Fibroblast of skin of left quadriceps (primary cell): ENCODE measurements around the gene AK2.
A peak's percentile ranks its signal among the peaks of the same experiment; 100 is the strongest.

Experiments used
- DNase-seq, 2 experiments: peaks; one replicate each; pipeline ENCODE4 v3.0.0-alpha.2; 2013; ENCODE audit warnings: low read depth in 2 of 2

The AK2 gene

DNA sequence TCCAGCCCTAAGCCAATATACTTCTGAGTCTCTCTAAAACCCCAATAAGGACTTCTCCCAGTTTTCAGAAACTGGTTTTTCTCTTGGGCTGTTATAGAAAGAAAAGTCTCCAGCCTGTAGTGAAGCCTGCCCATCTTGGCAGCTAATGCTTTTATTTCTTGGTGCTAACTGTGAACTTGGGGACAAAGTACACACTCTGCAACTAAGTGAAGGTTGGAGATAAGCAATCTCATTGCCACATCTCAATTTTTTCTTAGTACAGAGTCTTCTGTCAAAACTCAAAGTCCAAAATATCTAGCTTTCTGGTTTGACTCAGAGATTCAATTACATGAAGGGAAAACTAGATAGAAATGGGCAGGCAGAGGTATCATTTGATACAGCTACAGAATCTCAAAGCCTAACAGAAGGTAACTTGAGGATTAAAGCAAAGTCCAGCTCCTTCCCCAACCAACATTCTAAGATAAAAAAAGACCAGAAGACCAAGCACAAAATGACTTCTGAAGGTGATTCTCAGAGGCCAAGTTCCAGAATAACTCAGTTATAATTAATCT, 14.0 kb downstream of the AK2 start:
- DNase-seq, result no peak

DNA sequence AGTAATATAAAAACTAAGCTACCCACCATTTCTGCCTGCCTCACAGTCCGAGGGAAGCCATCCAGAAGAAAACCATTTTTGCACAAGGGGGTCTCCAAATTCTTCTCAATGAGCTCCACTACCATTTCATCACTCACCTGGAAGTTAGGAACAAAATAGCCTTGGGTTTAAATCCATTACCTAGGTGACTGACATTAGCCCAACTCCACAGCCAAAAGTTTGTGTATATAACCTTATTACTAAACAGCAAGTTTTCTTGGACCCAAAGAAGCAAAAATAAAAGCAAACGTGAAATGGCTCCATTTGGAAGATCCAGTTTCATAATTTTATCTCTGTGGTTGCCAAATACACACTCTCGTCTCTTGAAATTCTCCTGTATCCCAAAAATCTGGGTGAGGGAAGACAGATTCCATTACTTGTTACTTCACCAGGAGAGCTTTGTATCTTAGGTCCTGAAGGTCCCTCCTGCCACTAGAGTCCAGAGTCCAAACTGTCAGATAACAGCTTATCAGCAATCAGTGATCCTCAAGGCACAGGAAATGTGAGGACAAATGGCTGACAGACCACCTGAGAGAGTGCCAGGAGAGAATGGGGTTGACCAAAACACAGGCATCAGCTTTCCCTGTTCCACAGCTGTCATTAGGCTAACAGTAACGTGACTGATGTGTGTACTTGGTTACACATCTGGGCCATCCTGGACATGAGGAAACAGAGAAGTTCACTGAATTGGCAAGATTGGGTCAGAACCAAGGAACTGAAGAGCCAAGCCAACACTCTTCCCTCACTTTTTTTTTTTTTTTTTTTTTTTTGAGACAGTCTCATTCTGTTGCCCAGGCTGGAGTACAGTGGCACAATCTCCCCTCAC, 14.9 kb downstream of the AK2 start:
- no peak for DNase-seq

DNA sequence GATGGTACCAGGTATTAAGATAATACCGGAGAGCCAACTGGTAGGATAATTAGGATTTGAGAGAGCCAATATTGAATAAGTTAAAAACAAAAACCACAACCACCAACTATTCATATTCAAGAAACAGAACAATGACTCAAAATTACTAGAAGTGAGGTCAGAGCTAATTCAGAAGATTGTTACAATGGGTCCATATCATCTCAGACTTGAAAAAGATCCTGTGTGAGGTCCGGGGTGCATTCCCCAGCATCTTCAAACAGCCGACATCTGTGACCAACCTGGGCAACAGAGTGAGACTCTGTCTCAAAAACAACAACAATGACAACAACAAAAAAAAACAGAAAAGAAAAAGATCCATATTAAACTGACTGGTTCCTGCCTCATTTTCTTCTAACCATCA, 18.6 kb downstream of the AK2 start:
- DNase-seq, result no peak

DNA sequence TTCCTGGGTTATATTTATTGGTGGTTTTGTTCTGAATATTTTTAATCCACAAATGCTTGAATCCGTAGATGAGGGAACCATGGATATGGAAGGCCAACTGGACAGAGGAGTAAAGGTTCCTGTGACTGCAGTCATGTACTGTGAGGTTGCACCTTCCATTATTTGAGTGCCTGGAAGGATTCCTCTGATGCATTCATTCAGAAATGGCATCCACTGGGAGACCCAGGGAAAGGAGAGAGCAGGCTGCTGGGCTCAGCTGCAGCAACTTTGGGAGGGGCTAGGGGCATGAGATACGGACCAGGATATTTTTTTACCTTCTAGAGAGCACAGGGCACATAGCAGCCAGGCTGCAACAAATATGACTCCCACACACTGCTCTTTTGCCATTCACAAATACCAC, 19.5 kb downstream of the AK2 start:
- DNase-seq, result no peak

DNA sequence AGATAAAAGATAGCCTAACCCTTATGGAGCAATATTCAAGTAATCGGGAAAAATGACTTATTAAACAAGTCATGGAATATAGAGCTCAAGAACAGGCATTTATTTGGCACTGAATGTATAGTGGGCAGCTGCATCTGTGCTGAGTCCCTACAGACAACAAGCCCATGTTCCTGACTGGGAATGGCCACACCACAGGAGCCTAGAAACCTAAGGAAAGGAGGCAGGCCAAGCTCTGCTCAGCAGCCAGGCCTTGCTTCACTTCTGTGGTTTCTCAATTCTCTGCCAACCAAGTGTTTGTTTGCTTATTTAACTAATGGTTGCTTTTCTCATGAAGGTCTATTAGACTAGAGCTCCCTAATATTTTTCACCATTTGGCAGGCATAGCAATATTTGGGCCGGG, 21.5 kb downstream of the AK2 start:
- no peak for DNase-seq

DNA sequence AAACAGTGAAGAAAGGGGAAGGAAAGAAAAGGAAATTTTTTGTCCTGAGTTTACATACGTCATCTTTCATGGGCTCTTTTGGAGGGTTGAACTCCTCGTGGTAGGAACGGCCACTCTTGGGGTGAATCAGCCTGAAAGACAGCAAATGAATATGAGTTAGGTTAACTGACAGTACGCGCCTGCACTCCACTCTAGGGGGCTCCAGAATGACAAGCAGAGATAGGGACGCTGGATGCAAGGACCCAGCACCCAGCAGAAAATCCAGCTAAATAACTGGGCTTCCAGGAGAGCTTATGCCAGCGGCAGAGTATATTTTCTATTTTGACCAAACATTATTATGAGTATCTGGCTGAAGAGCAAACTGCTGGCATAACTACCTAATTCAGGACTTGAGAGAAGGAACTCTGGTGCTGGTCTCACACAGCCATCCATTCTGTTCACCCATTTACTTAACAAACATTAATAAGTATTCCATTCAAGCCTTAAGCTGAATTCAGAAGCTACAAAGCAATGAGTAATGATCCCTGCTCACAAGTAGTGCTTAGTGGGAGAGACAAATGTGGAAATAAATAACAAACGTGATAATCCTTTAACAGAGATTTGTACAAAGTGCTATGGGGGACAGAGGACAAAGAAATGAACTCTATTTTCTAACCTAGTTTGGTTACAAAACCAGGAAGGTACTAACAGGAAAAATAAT, 22.1 kb downstream of the AK2 start:
- no peak for DNase-seq

DNA sequence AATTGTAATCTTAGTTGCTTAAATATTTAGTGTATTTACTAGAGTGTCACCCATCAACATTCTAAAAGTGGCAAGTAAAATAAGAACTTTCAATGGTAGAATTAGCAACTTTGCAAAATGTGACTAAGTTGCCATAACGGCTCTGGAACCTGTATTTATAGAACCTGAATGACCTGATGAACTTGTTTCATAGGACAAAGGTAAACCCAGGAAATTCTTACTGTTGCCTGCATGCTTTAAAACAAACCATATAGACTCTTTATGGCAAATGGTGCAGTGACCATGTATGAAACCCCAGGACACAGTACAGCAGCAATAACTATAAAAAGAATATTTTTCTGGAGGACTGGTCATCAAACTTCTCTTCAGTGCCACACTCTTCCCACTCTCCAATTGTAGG, 22.9 kb downstream of the AK2 start:
- DNase-seq, result no peak

DNA sequence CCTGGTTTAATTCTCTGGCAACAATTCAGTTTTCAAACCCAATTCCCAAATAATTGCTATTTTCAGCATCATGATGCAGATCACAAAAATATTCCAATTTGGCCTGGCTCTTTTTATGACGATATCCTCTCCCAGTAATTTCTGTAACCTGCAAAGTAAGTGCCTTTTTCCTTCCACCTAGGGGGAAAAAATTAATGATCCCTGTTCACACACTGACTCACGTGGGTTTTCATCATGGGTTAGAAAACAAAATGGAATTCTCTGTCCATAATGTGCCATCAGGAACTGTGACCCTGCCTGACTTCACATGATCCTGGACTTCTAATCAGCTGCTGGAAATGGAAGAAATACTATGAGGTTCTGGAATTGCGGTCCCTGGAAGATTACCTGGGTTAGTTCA, 24.5 kb downstream of the AK2 start:
- DNase-seq, result no peak

DNA sequence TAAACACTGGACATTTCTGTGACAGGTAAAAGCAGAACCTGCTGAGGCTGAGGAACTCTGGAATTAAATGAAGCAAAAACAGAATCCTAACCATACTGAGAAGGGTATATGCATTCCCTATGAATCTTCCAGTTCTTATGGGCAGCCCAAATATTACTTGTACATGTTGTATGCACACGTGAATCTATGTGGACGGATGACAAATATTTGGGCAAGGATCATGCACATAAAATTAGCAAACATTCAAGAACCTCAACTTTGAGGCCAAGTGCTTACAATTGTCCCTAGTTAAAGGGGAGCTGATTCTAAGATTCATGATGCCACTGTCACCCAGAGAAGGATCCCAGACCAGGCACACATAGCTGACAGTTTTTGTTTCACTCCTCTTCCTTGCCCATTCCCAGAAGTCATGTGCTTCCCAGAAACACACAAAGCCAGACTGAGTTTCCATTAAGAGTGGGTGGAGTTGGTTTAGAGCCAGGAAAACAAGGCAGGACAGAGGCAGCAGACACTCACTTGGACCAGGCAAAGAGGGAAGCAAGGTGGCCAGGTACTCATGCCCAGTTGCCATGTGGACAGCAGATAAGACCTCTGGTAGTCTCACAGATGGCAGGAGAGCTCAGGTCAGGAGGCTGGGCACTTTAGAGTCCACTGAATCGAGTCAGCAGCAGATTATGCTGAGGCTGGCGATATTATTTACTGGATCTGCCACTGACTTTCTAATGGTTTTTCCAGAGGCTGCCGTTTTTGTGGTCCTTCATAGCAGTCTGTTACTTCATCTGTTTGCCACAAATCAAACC, 25.6 kb downstream of the AK2 start:
- DNase-seq, result no peak

DNA sequence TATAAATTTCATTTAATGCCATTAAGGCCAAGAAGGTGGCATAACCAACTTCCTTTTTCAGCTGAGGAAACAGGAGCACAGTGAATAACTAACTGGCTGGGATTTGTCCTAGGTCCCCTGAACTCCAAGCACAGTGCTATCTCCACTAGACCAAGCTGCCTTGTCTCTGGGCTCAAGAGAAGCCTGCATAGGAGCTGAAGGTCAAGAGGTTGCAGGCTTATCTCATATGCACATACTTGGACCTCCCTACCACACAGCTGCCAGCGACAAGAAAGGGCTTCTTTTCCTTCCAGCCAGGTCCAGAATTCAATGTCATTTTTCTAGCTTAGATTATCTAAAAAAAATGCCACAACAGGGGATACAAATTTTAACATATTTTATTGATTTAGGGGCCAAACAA, 27.1 kb downstream of the AK2 start:
- DNase-seq, result no peak

DNA sequence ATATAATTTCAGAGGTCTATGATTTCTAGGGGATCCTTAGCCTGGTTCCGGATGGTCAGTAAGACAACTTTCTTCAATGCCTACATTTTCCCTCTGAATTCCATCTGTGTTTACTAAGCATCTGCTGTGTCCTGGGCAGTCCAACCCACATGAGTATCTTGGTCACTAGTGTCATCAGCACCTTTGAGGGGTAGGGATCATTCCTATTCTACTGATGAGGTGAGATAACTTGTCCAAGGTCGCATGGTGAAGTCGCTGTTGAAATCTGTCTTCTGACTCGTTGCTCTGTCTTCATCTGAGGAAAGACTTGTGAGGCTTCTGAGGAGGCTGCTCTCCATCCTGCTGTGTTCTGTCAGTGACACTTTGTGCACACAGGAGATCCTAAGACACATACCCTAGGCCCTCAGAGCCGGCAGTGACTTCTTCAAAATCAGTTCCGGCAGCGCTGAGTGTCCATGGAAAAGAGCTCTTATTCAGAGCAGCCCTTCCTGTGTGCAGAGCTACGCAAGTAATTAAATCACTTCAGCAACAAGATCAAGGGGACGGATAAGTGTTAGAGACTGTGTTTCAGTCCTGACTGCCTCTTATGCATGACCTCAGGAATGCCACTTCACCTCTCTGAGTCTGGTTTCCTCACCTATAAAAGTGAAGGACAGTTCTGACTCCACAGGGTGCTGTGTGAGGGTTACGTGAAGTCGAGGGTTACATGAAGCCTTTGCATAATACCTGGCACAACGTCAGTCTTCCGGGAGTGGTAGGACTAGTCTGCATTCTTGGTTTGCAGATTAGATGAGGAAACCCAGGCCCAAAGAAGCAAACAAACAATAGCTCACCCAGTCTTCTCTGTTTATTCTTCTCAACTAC, 28.4 kb downstream of the AK2 start:
- DNase-seq, result no peak

DNA sequence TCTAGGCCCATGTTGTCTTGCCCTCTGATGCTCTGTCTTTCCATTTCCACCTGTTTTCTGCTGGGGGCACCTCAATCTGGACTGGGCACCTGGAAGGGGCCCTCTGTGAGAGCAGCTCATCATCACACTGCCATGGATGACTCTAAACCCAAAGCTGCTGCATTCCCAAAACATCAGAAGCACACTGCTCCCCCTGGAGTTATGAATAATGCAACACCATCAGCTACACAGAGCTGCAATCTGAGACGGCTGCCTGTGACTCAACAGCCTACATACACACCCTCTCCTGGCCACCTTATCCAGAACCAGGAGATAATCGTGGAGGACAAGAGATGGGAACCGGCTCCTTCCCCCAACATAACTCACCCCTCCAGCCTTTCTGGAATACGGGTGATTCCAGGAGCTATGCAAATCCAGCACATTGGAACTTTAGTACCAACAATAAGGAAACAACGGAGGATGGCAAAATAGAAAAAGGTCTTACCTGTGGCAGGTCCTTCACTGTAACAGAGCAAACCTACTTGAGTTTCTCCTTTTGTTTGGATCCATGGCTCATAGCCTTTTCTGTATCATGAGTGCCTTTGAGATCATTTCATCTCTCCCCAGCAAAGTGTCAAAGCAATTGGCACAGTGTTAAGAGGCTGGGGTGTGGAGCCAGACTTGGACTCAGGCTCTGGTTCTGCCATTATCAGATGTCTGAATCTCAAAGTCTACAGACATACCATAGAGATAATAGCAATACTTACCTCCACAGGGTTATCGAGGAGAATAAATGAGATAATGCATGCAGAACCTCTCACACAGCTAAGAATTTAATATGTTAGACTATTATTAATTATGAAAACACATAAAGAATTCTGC, 29.3 kb downstream of the AK2 start:
- peak; percentile 80 for DNase-seq

DNA sequence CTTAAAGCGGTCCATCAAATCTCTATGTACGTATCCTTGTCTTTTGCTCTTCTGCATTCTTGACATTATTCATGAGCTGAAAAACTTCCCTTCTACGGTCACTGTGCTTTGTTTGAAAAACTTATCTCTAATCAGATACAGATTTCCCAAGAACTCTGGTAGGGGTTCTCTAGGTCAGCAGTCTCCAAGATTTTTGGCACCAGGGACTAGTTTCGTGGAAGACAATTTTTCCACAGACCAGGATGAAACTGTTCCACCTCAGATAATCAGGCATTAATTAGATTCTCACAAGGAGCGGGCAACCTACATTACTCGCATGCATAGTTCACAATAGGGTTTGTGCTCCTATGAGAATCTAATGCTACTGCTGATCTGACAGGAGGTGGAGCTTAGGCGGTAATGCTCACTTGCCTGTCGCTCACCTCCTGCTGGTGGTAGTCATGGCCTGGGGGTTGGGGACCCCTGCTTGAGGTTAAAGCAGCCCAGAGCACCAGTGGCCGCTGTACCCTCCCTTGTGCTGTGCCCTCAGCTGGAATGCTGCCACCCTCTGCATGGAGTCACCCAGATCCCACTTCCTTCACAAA, 30.8 kb downstream of the AK2 start:
- no peak for DNase-seq

DNA sequence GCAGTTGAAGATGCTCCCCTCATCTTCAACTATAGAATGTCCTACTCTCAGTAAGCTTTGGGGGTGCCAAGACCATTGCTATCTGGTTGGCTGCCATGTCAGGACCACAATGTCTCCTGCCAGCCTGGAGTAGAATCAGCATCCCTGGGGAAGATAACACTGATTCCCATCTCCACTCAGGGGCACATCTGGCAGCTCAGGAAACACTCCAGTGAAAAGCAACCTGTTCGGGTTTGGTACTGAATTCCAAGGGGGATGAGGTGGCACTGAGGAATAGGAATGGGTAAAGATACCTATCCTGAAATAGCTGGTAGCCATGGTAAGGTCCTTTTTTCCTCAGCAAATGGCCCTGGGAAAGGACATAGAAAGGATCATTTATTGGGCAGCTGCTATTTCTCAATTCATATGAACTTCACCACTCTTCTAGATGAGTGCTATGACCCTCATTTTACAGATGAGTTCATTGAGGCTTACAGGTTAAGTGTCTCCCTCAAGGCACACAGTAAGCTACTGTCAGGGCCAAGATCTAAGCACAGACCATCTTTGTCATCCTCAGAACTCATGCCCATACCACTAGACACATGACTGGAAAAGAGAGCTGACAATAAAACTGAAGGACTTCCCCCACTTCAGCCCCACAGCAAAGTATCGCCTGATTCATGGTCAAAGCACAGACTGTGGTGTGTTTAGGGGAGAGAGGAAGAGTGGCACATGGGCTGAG, 31.4 kb downstream of the AK2 start:
- no peak for DNase-seq

DNA sequence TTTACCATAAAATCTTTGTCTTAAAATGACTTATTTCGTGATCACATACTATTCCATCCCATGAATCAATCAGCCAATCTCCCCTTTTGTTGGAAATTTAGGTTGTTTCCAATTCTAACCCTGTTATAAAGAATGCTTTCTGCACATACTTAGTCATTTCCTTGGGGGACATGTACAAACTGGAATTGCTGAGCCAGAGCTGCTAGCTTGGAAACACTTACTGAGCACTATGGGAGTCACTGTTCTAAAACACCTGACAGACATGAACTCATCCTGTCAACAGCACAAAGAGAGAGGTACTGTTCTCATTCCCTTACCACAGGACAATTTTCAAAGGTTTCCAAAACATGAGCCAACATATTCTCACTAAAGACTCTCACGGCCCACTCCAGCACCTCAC, 32.1 kb downstream of the AK2 start:
- DNase-seq, result no peak

DNA sequence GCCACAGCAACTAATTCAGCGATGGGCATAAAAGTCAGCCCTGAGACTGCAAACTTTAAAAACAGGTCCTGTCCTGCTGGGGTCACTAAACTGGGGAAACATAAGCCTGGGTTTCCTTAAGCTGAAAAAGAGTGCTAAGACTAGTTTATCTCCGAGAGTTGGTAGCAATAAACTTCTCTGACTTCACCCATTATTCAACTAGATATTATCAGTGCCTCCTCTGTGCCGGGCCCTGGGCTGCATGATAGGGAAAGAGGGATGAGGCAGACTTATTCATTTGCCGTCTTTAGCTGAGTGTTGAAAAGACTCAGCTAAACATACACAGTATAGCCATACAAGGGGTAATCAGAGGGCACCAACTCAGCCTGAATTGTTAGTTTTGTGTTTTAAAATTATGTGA, 33.0 kb downstream of the AK2 start:
- DNase-seq, result no peak

DNA sequence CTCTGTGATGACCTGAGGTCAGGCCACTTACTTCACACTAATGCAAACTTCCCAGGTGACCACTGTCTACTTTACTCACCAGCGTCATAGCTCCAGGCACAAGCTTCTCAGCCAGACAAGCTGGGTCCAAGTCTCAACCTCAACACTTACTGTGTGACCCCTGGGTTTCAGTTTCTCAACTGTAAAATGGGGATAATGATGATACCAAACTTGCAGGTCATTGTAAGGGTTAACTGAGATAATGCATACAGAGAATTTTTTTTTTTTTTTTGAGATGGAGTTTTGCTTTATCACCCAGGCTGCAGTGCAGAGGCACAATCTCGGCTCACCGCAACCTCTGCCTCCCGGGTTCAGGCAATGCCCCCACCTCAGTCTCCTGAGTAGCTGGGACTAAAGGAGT, 34.7 kb downstream of the AK2 start:
- no peak for DNase-seq

DNA sequence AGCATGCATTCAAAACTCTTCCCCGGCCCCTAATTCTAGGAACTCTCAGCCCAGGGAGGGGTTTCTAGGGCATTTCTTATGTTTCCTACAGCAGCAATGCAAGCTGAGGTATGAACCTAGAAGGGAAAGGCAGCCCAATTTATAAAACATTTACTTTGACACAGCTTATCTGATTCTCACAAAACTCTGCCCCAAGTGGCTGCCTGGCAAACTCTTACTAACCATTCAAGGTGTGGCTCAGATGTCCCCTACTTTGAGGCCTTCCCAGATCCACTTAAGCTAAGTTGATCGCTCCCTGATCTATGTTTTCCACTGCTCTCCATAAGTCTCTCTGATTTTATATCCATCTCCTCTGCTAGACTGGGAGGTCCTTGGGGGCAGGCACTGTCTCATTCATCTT, 35.4 kb downstream of the AK2 start:
- no peak for DNase-seq

DNA sequence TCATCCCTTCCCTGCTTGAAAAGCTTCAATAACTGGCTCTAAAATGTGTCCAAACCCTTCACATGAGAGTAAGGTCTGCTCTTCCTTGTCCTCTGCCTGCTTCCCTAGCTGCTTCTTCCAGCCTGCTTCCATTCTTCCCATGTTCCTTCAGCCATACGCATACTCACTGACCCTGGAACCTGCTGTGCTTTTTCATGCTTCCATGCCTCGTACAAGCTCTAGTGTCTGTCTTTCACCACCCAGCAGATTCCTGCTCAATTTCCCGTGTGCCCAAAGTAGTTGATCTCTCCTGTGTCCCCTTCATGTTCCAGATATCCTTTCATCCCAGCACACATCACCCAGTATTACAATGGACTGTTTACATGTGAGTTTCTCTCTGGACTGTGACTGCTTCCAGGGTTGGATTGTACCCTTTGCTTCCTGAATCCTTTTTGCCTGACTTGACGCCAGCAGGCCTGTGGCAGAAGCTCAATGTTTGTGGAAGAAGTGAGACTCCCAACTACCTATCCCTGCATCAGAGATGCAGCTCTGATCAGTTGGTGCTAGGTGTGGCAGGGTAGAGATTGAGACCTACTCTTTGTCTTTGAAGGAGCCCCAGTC, 36.2 kb downstream of the AK2 start:
- no peak for DNase-seq
